DND-41 (cell line): Measurements from ENCODE around the gene TMEM178B.

Experiments used
- CTCF ChIP-seq: IDR thresholded peaks from 2 replicates; pipeline ENCODE4 v1.5.1; 2012; ENCODE audit warnings: borderline replicate concordance, low read length, moderate library complexity, mild to moderate bottlenecking; ENCODE audit not compliant: poor library complexity, severe bottlenecking; ENCODE audit errors: extremely low read depth
- EZH2 ChIP-seq: IDR thresholded peaks from 3 replicates; pipeline ENCODE4 v1.6.1; 2012; ENCODE audit warnings: borderline replicate concordance, low read depth, mild to moderate bottlenecking, moderate library complexity, low read length, inconsistent platforms; ENCODE audit not compliant: severe bottlenecking

- TF ChIP-seq EZH2 (no peak), CTCF (no peak)
These were observed 407.1 kb downstream of the TMEM178B start for GRCh38 chr7:141480953-141481352.
